Measurements from ENCODE around the gene CORO2B. TPM values are rescaled to one million over a fixed set of nuclear protein-coding genes. Genes with fewer than 3 reads are reported as not detected.

CORO2B gene
- polyA plus RNA-seq, 3 donors: 0.03 TPM; not detected in 2

GRCh38 chr15:68710536-68710935 is 131.7 kb downstream of the CORO2B start:
- Mint-ChIP-seq H3K4me1 (no peaks in the 10 kb centered on the region), H3K27me3 (ENCODE audit: low read depth in 3 of 3) (peaks cover 2 to 5% (median 4%) of the 10 kb centered on the region in 3 donors), H3K27ac (no peak overlapping the region), H3K9me3 (no peaks in the 10 kb centered on the region), H3K36me3 (no peaks in the 10 kb centered on the region), H3K4me3 (no peak overlapping the region)
- DNase-seq: no peak
- TF ChIP-seq, protein P1, sequence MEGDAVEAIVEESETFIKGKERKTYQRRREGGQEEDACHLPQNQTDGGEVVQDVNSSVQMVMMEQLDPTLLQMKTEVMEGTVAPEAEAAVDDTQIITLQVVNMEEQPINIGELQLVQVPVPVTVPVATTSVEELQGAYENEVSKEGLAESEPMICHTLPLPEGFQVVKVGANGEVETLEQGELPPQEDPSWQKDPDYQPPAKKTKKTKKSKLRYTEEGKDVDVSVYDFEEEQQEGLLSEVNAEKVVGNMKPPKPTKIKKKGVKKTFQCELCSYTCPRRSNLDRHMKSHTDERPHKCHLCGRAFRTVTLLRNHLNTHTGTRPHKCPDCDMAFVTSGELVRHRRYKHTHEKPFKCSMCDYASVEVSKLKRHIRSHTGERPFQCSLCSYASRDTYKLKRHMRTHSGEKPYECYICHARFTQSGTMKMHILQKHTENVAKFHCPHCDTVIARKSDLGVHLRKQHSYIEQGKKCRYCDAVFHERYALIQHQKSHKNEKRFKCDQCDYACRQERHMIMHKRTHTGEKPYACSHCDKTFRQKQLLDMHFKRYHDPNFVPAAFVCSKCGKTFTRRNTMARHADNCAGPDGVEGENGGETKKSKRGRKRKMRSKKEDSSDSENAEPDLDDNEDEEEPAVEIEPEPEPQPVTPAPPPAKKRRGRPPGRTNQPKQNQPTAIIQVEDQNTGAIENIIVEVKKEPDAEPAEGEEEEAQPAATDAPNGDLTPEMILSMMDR (IDR thresholded peaks at IDR 0.05): no peak
- Histone ChIP-seq H3K27ac (ENCODE audit: low read depth in 1 of 2, low read length in 2 of 2) (no peak overlapping the region), H3K4me2 (replicated peaks; ENCODE audit: extremely low read depth, low read length, poor library complexity, severe bottlenecking) (no peak overlapping the region), H4K20me1 (ENCODE audit: insufficient read depth, low read length) (no peaks in the 10 kb centered on the region), H3K36me3 (replicated peaks in 1 of 2; ENCODE audit: control insufficient read depth in 1 of 2, insufficient read depth in 2 of 2, low read length in 2 of 2) (no peaks in the 10 kb centered on the region), H3K9ac (ENCODE audit: insufficient read depth, low read length, poor library complexity, severe bottlenecking) (no peak overlapping the region), H3K4me3 (replicated peaks in 1 of 3; ENCODE audit: low read depth in 2 of 3, low read length in 3 of 3) (no peak overlapping the region), H3K9me3 (replicated peaks in 1 of 2; ENCODE audit: control insufficient read depth in 1 of 2, insufficient read depth in 1 of 2, low read length in 2 of 2) (no peaks in the 10 kb centered on the region), H3K79me2 (ENCODE audit: insufficient read depth, low read length) (no peaks in the 10 kb centered on the region), H2AFZ (ENCODE audit: insufficient read depth, low read depth, low read length, poor library complexity, severe bottlenecking) (no peak overlapping the region), H3K4me1 (ENCODE audit: control insufficient read depth in 1 of 2, insufficient read depth in 2 of 2, low read length in 2 of 2) (no peaks in the 10 kb centered on the region), H3K27me3 (ENCODE audit: control insufficient read depth in 2 of 2, insufficient read depth in 2 of 2, low read length in 2 of 2) (no peaks in the 10 kb centered on the region)
- intact Hi-C loops (cut with micrococcal nuclease): no loop called here
- WGBS (ENCODE audit: insufficient coverage): 93% methylated on average over 7 of the region's 16 CpGs

GRCh38 chr15:68711406-68711805 is 132.6 kb downstream of the CORO2B start:
- no peaks in the 10 kb centered on the region for H4K20me1 ChIP-seq (ENCODE audit: insufficient read depth, low read length)
- no peak overlapping the region for H2AFZ ChIP-seq (ENCODE audit: insufficient read depth, low read depth, low read length, poor library complexity, severe bottlenecking)
- H3K27me3 Mint-ChIP-seq (ENCODE audit: low read depth in 3 of 3): peaks cover 2 to 5% (median 4%) of the 10 kb centered on the region in 3 donors
- H3K27ac ChIP-seq (ENCODE audit: low read depth in 1 of 2, low read length in 2 of 2): no peak overlapping the region
- TF ChIP-seq, protein P1 (IDR thresholded peaks at IDR 0.05): no peak
- H3K9ac ChIP-seq (ENCODE audit: insufficient read depth, low read length, poor library complexity, severe bottlenecking): no peak overlapping the region
- H3K4me2 ChIP-seq (replicated peaks; ENCODE audit: extremely low read depth, low read length, poor library complexity, severe bottlenecking): no peak overlapping the region
- no peak overlapping the region for H3K27ac Mint-ChIP-seq
- no peaks in the 10 kb centered on the region for H3K4me1 ChIP-seq (ENCODE audit: control insufficient read depth in 1 of 2, insufficient read depth in 2 of 2, low read length in 2 of 2)
- DNase-seq: no peak
- no peaks in the 10 kb centered on the region for H3K9me3 ChIP-seq (replicated peaks in 1 of 2; ENCODE audit: control insufficient read depth in 1 of 2, insufficient read depth in 1 of 2, low read length in 2 of 2)
- 98% methylated on average over 9 of the region's 10 CpGs for WGBS (ENCODE audit: insufficient coverage)
- peaks cover 0 to 3% (median 0%) of the 10 kb centered on the region in 7 donors for H3K9me3 Mint-ChIP-seq
- no peaks in the 10 kb centered on the region for H3K27me3 ChIP-seq (ENCODE audit: control insufficient read depth in 2 of 2, insufficient read depth in 2 of 2, low read length in 2 of 2)
- H3K36me3 Mint-ChIP-seq: no peaks in the 10 kb centered on the region
- no peaks in the 10 kb centered on the region for H3K79me2 ChIP-seq (ENCODE audit: insufficient read depth, low read length)
- no peak overlapping the region for H3K4me3 ChIP-seq (replicated peaks in 1 of 3; ENCODE audit: low read depth in 2 of 3, low read length in 3 of 3)
- H3K4me3 Mint-ChIP-seq: peak overlapping the region in 1 of 2 donors; percentile 45
- H3K36me3 ChIP-seq (replicated peaks in 1 of 2; ENCODE audit: control insufficient read depth in 1 of 2, insufficient read depth in 2 of 2, low read length in 2 of 2): no peaks in the 10 kb centered on the region
- no peaks in the 10 kb centered on the region for H3K4me1 Mint-ChIP-seq
- intact Hi-C loops (cut with micrococcal nuclease): no loop called here

Data from CD14-positive monocyte (primary cell).